Keratinocyte (primary cell): ENCODE results near the gene GNB1L. TPM values are rescaled to one million over a fixed set of nuclear protein-coding genes. Genes with fewer than 3 reads are reported as not detected.

ENCODE experiments used
- DNase-seq: peaks from one replicate; pipeline ENCODE4 v3.0.0-alpha.2; 2011; ENCODE audit warnings: low read depth, missing footprints, low spot score
- FAIRE-seq: peaks from 2 replicates; lab custom pipeline; 2011; peaks lifted over from hg19 to GRCh38; lab: Jason Lieb, UNC
- H2AFZ ChIP-seq: 2 replicates; pipeline ENCODE4 v1.6.0; 2012; ENCODE audit warnings: low read length, control low read depth, inconsistent platforms; ENCODE audit not compliant: control insufficient read depth
- H3K27ac ChIP-seq: 2 replicates; pipeline ENCODE4 v1.5.1; 2011; ENCODE audit warnings: low read length; ENCODE audit not compliant: control insufficient read depth, insufficient read depth
- H3K27me3 ChIP-seq: 3 replicates; pipeline ENCODE4 v1.6.0; 2011; ENCODE audit warnings: low read length; ENCODE audit not compliant: control insufficient read depth, insufficient read depth; ENCODE audit errors: extremely low read depth
- H3K36me3 ChIP-seq, 2 experiments: 2 replicates in 1 of 2; 3 replicates in 1 of 2; pipeline ENCODE4 v1.5.1; 2011; ENCODE audit warnings: low read length in 2 of 2, mild to moderate bottlenecking in 1 of 2; ENCODE audit not compliant: control insufficient read depth in 2 of 2, insufficient read depth in 2 of 2; ENCODE audit errors: extremely low read depth in 1 of 2
- H3K4me1 ChIP-seq: 3 replicates; pipeline ENCODE4 v1.5.1; 2011; ENCODE audit warnings: low read length; ENCODE audit not compliant: control insufficient read depth, insufficient read depth; ENCODE audit errors: extremely low read depth
- H3K4me2 ChIP-seq: 3 replicates; pipeline ENCODE4 v1.6.0; 2011; ENCODE audit warnings: low read depth, low read length; ENCODE audit not compliant: control insufficient read depth, insufficient read depth; ENCODE audit errors: extremely low read depth
- H3K4me3 ChIP-seq, 3 experiments: fragments of 200-600 bp in 1 of 3; sonication (generic) in 1 of 3; 2 replicates in 2 of 3; 3 replicates in 1 of 3; pipeline ENCODE4 v1.5.1; 2011 to 2016; ENCODE audit warnings: low read length in 3 of 3, mild to moderate bottlenecking in 3 of 3, control low read depth in 2 of 3, inconsistent platforms in 1 of 3, low read depth in 1 of 3, mixed read lengths in 1 of 3, mixed run types in 1 of 3, moderate library complexity in 1 of 3; ENCODE audit not compliant: control insufficient read depth in 2 of 3, insufficient read depth in 2 of 3; ENCODE audit errors: extremely low read depth in 1 of 3
- H3K79me2 ChIP-seq: 2 replicates; pipeline ENCODE4 v1.6.0; 2012; ENCODE audit warnings: low read length; ENCODE audit not compliant: control insufficient read depth, insufficient read depth
- H3K9ac ChIP-seq: 3 replicates; pipeline ENCODE4 v1.6.0; 2011; ENCODE audit warnings: low read length; ENCODE audit not compliant: control insufficient read depth, insufficient read depth; ENCODE audit errors: extremely low read depth
- H3K9me1 ChIP-seq: 3 replicates; pipeline ENCODE4 v1.6.0; 2011; ENCODE audit warnings: low read length; ENCODE audit not compliant: control insufficient read depth, insufficient read depth; ENCODE audit errors: extremely low read depth
- H3K9me3 ChIP-seq: 2 replicates; pipeline ENCODE4 v1.5.1; 2012; ENCODE audit warnings: low read depth, low read length; ENCODE audit not compliant: control insufficient read depth
- H4K20me1 ChIP-seq: 3 replicates; pipeline ENCODE4 v1.6.0; 2011; ENCODE audit warnings: low read length; ENCODE audit not compliant: control insufficient read depth, insufficient read depth; ENCODE audit errors: extremely low read depth
- EZH2 ChIP-seq: IDR thresholded peaks from one replicate; pipeline ENCODE4 v1.6.1; 2012; ENCODE audit warnings: inconsistent platforms, mild to moderate bottlenecking, low read length, moderate library complexity
- dilution Hi-C: fragments of 300-500 bp; cut with MboI; formaldehyde crosslinking; loops from one replicate; pipeline ENCODE4 v1.7.0; 2020; ENCODE audit warnings: low sequenced_read_pairs; ENCODE audit not compliant: extremely low pct_ligation_motif_present
- polyA plus RNA-seq, 5 experiments: library from polyadenylated mRNA; depleted of rRNA in 3 of 5; stranded (reverse) in 3 of 5; stranded (forward) in 1 of 5; unstranded in 1 of 5; fragments of >200 nt; gene quantifications; 1 replicate in 1 of 5; 2 replicates in 3 of 5; 3 replicates in 1 of 5; pipeline versions ENCODE4 v1.2.1 to v1.2.3, GENCODE V29; 2011 to 2012; ENCODE audit warnings: missing spikeins in 2 of 5, low read depth in 1 of 5, low replicate concordance in 1 of 5
- TF ChIP-seq, protein P1 (sequence below), 3 experiments: IDR thresholded peaks in 1 of 3; conservative IDR thresholded peaks in 1 of 3; optimal IDR thresholded peaks in 1 of 3; 2 replicates in 2 of 3; 3 replicates in 1 of 3; pipeline versions ENCODE3 to v1.5.1; 2011; ENCODE audit warnings: low read length in 3 of 3, mild to moderate bottlenecking in 3 of 3, moderate library complexity in 2 of 3, control low read depth in 1 of 3, inconsistent platforms in 1 of 3; ENCODE audit not compliant: insufficient read depth in 2 of 3; ENCODE audit errors: extremely low read depth in 1 of 3

GNB1L gene
- polyA plus RNA-seq, 1 donor (not counting 4 experiments of a cell fraction or from before 2014, with no cell fraction given), result 2.0 TPM

DNA sequence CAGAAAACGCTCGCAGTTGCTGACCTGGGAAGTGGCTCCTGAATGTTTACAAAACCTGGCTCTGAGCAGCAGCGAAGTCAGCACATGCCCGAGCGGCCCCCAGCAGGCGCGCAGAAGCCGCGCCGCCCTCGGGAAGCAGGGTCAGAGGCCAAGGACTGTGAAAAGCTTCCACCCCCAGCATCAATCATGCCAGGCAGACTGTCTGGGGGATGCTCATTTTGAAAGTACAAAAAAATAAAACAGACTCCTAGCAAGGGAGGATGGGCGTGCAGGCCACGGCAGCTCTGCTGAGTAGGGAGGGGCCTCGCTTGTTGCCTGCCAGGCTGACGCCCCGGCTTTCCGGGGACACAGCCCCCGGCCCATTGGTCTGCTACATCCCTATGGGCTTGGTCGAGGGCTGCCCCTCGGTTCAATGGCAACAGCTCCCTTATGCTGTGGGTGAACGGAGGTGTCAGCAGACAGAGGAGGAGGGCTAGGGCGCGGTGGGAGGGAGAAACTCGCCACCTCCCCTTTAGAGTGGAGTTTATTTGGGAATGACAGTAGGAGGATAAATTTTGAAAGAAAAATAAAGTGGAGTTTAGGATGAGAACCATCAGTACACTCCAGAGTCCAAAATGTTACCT lies 37.7 kb upstream of the GNB1L start:
- DNase-seq, result no peak
- H3K4me1 ChIP-seq, result peaks cover 29% of the 10 kb centered on the region
- peak overlapping the region; percentile 67 for H3K9ac ChIP-seq
- H3K4me3 ChIP-seq, result peak overlapping the region in 2 of 3 experiments; percentile 32 to 33
- TF ChIP-seq, protein P1, sequence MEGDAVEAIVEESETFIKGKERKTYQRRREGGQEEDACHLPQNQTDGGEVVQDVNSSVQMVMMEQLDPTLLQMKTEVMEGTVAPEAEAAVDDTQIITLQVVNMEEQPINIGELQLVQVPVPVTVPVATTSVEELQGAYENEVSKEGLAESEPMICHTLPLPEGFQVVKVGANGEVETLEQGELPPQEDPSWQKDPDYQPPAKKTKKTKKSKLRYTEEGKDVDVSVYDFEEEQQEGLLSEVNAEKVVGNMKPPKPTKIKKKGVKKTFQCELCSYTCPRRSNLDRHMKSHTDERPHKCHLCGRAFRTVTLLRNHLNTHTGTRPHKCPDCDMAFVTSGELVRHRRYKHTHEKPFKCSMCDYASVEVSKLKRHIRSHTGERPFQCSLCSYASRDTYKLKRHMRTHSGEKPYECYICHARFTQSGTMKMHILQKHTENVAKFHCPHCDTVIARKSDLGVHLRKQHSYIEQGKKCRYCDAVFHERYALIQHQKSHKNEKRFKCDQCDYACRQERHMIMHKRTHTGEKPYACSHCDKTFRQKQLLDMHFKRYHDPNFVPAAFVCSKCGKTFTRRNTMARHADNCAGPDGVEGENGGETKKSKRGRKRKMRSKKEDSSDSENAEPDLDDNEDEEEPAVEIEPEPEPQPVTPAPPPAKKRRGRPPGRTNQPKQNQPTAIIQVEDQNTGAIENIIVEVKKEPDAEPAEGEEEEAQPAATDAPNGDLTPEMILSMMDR (optimal IDR thresholded peaks at IDR 0.05 in 1 of 3, IDR thresholded peaks at IDR 0.05 in 1 of 3, conservative IDR thresholded peaks at IDR 0.05 in 1 of 3; ENCODE audit: extremely low read depth in 1 of 3, insufficient read depth in 2 of 3, low read length in 3 of 3), result no peak
- TF ChIP-seq EZH2, result no peak
- peak overlapping the region; percentile 78 for H3K4me2 ChIP-seq
- H3K9me1 ChIP-seq, result no peaks in the 10 kb centered on the region
- H3K9me3 ChIP-seq, result no peaks in the 10 kb centered on the region
- peak overlapping the region; percentile 81 for H3K27ac ChIP-seq
- H2AFZ ChIP-seq, result peak overlapping the region; percentile 30
- H3K27me3 ChIP-seq, result no peaks in the 10 kb centered on the region
- no peaks in the 10 kb centered on the region for H4K20me1 ChIP-seq
- dilution Hi-C loops, result no loop called here
- FAIRE-seq, result no peak
- peaks cover 0 to 1% of the 10 kb centered on the region in 2 experiments for H3K36me3 ChIP-seq
- H3K79me2 ChIP-seq, result no peaks in the 10 kb centered on the region

DNA sequence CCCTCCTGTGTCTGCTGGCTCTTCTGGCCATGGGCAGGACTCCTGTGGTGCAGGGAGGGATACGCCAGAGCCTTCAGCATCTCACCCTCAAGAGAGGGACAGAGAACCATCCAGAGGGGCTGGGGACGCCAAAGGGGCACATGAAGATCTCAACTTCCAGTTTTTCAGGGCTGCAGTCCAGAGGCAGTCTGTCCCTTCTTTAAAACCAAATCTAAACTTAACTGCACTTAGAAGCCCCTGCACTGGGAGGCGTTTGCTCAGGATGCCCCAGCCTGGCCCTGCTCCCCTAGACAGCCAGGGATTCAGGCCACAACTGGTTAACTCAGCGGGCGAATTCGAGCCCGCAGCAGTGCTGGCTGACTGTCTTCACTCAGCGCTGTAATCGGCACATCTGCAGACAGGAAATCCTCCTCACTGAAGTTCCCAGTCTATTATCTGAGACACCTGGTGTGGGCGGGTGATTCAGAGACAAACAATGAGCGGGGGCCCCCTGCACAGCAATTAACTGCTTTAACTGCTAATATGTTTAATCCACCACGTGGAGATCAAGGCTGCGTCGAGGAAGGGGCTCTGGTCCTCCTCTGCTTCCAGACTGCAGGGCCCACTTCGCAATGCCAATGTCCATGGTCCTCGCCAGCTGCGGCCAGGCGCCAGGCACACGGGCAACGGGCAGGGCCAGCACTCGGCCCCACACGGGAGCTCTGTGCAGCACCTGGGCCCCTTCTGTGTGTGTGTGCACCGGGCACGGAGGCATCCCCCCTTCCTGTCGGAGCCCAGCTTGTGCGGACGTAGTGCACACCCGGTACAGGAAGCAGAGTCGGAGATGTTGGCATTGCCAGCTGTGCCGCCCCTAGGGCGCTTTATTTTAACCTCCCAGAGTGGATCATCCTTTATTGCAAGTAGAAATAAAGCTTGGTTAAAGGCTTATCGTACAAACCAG lies 36.9 kb upstream of the GNB1L start:
- peak; percentile 46 for DNase-seq
- dilution Hi-C loops, result no loop called here
- peak overlapping the region; percentile 78 for H3K4me2 ChIP-seq
- H3K9me1 ChIP-seq, result no peaks in the 10 kb centered on the region
- no peaks in the 10 kb centered on the region for H3K27me3 ChIP-seq
- H3K9me3 ChIP-seq, result no peaks in the 10 kb centered on the region
- peak overlapping the region; percentile 67 for H3K9ac ChIP-seq
- no peaks in the 10 kb centered on the region for H3K36me3 ChIP-seq
- H3K27ac ChIP-seq, result peak overlapping the region; percentile 81
- H3K4me1 ChIP-seq, result peaks cover 37% of the 10 kb centered on the region
- no peaks in the 10 kb centered on the region for H4K20me1 ChIP-seq
- peak overlapping the region; percentile 43 for H2AFZ ChIP-seq
- H3K79me2 ChIP-seq, result no peaks in the 10 kb centered on the region
- FAIRE-seq, result peak; percentile 86
- H3K4me3 ChIP-seq, result peak overlapping the region in 2 of 3 experiments; percentile 32 to 33
- no peak for TF ChIP-seq EZH2
- TF ChIP-seq, protein P1 (optimal IDR thresholded peaks at IDR 0.05 in 1 of 3, IDR thresholded peaks at IDR 0.05 in 1 of 3, conservative IDR thresholded peaks at IDR 0.05 in 1 of 3; ENCODE audit: extremely low read depth in 1 of 3, insufficient read depth in 2 of 3, low read length in 3 of 3), result no peak
